ENCODE data around the gene CTF1. TPM values are rescaled to one million over a fixed set of nuclear protein-coding genes. Genes with fewer than 3 reads are reported as not detected.
A peak's percentile ranks its signal among the peaks of the same experiment; 100 is the strongest.

The CTF1 gene
- total RNA-seq, 1 experiment from 2014 or later, result 3.6 TPM

GRCh38 chr16:30874821-30875717, 21.3 kb upstream of the CTF1 start:
- TF ChIP-seq CTCF (IDR thresholded peaks at IDR 0.05; ENCODE audit: unreplicated experiment), result no peak
- POLR2A ChIA-PET, result interaction anchor here (0.7 to 3.9 kb wide), 22 partner anchors 11 to 462 kb away, joined by 3 to 43 read pairs (median 6); partner anchors contain the start of genes BCL7C, CTF1, PHKG2 and ZNF629
- DNase-seq (ENCODE audit: unreplicated experiment), result peak; percentile 85
- Mint-ChIP-seq H3K4me3 (ENCODE audit: unreplicated experiment) (peak overlapping the region; percentile 91), H3K36me3 (ENCODE audit: insufficient read depth, unreplicated experiment) (peaks cover 26% of the 10 kb centered on the region), H3K27me3 (ENCODE audit: insufficient read depth, unreplicated experiment) (no peaks in the 10 kb centered on the region), H3K27ac (ENCODE audit: low read depth, unreplicated experiment) (peak overlapping the region; percentile 72), H3K4me1 (ENCODE audit: insufficient read depth, unreplicated experiment) (peaks cover 12% of the 10 kb centered on the region), H3K9me3 (ENCODE audit: unreplicated experiment) (no peaks in the 10 kb centered on the region)
- CTCF ChIA-PET, result interaction anchor here (0.6 to 4.1 kb wide), 9 partner anchors 12 to 70 kb away, joined by 3 to 23 read pairs (median 5); partner anchors contain the start of genes BCL7C and CTF1
- TSS peak; percentile 51 for BruUV-seq (replicated peaks)
- intact Hi-C loops (cut with micrococcal nuclease), result no loop called here

GRCh38 chr16:30875871-30876801, 20.3 kb upstream of the CTF1 start:
- Mint-ChIP-seq H3K36me3 (ENCODE audit: insufficient read depth, unreplicated experiment) (peaks cover 35% of the 10 kb centered on the region), H3K27me3 (ENCODE audit: insufficient read depth, unreplicated experiment) (no peaks in the 10 kb centered on the region), H3K4me3 (ENCODE audit: unreplicated experiment) (peak overlapping the region; percentile 91), H3K9me3 (ENCODE audit: unreplicated experiment) (no peaks in the 10 kb centered on the region), H3K4me1 (ENCODE audit: insufficient read depth, unreplicated experiment) (peaks cover 12% of the 10 kb centered on the region), H3K27ac (ENCODE audit: low read depth, unreplicated experiment) (peak overlapping the region; percentile 72)
- CTCF ChIA-PET, result interaction anchor here (0.6 to 4.1 kb wide), 4 partner anchors 20 to 71 kb away, joined by 3 to 23 read pairs (median 4); partner anchors contain the start of gene CTF1
- no TSS peak for BruUV-seq (replicated peaks)
- TF ChIP-seq CTCF (IDR thresholded peaks at IDR 0.05; ENCODE audit: unreplicated experiment), result no peak
- intact Hi-C loops (cut with micrococcal nuclease), result no loop called here
- POLR2A ChIA-PET, result interaction anchor here (0.6 to 3.9 kb wide), 15 partner anchors 10 to 461 kb away, joined by 3 to 43 read pairs (median 6); partner anchors contain the start of genes BCL7C, CTF1, PHKG2 and ZNF629
- DNase-seq (ENCODE audit: unreplicated experiment), result no peak

- no peak for DNase-seq (ENCODE audit: unreplicated experiment)
- H3K4me3 Mint-ChIP-seq (ENCODE audit: unreplicated experiment), result peak overlapping the region; percentile 91
- H3K36me3 Mint-ChIP-seq (ENCODE audit: insufficient read depth, unreplicated experiment), result peaks cover 39% of the 10 kb centered on the region
- peaks cover 12% of the 10 kb centered on the region for H3K4me1 Mint-ChIP-seq (ENCODE audit: insufficient read depth, unreplicated experiment)
- ChIA-PET POLR2A (interaction anchor here (1.9 to 3.9 kb wide), 4 partner anchors 15 to 71 kb away, joined by 4 to 43 read pairs (median 30); partner anchors contain the start of genes BCL7C and CTF1), CTCF (interaction anchor here (1.4 to 4.1 kb wide), 4 partner anchors 19 to 65 kb away, joined by 3 to 23 read pairs (median 6); partner anchors contain the start of gene CTF1)
- no peaks in the 10 kb centered on the region for H3K9me3 Mint-ChIP-seq (ENCODE audit: unreplicated experiment)
- H3K27ac Mint-ChIP-seq (ENCODE audit: low read depth, unreplicated experiment), result peak overlapping the region; percentile 72
- no peak for TF ChIP-seq CTCF (IDR thresholded peaks at IDR 0.05; ENCODE audit: unreplicated experiment)
- BruUV-seq (replicated peaks), result no TSS peak
- intact Hi-C loops (cut with micrococcal nuclease), result no loop called here
- no peaks in the 10 kb centered on the region for H3K27me3 Mint-ChIP-seq (ENCODE audit: insufficient read depth, unreplicated experiment)
Measured at GRCh38 chr16:30876867-30877266, 19.5 kb upstream of the CTF1 start.
